GM23248 (cell line): Measurements from ENCODE around the gene LAMA5. TPM values are rescaled to one million over a fixed set of nuclear protein-coding genes. Genes with fewer than 3 reads are reported as not detected.

Experiments
- DNase-seq: peaks from one replicate; pipeline ENCODE4 v3.0.0-alpha.2; 2015
- H2AFZ ChIP-seq: fragments of 200-600 bp; sonication (generic); 2 replicates; pipeline ENCODE4 v1.6.1; 2016; ENCODE audit warnings: antibody characterized with exemption
- H3F3A ChIP-seq: fragments of 200-600 bp; sonication (generic); 2 replicates; pipeline ENCODE4 v1.6.1; 2016; ENCODE audit warnings: mild to moderate bottlenecking, antibody characterized with exemption, mixed run types; ENCODE audit not compliant: insufficient read depth
- H3K27ac ChIP-seq: fragments of 200-600 bp; sonication (generic); 2 replicates; pipeline ENCODE4 v1.5.1; 2016; ENCODE audit warnings: mild to moderate bottlenecking
- H3K27me3 ChIP-seq: fragments of 200-600 bp; sonication (generic); replicated peaks from 2 replicates; pipeline ENCODE4 v1.6.1; 2016; ENCODE audit warnings: mild to moderate bottlenecking; ENCODE audit not compliant: insufficient read depth
- H3K36me3 ChIP-seq: fragments of 200-600 bp; sonication (generic); 2 replicates; pipeline ENCODE4 v1.6.1; 2016; ENCODE audit warnings: low read depth, mild to moderate bottlenecking
- H3K4me1 ChIP-seq: fragments of 200-600 bp; sonication (generic); 2 replicates; pipeline ENCODE4 v1.6.1; 2016; ENCODE audit warnings: mild to moderate bottlenecking; ENCODE audit not compliant: insufficient read depth
- H3K4me2 ChIP-seq: fragments of 200-600 bp; sonication (generic); one replicate; pipeline ENCODE4 v1.6.1; 2016; ENCODE audit warnings: mild to moderate bottlenecking; ENCODE audit not compliant: unreplicated experiment
- H3K4me3 ChIP-seq: fragments of 200-600 bp; sonication (generic); 2 replicates; pipeline ENCODE4 v1.5.1; 2016; ENCODE audit warnings: mild to moderate bottlenecking
- H3K79me2 ChIP-seq: fragments of 200-600 bp; sonication (generic); 2 replicates; pipeline ENCODE4 v1.6.1; 2016; ENCODE audit warnings: mild to moderate bottlenecking; ENCODE audit not compliant: insufficient read depth
- H3K9ac ChIP-seq: fragments of 200-600 bp; sonication (generic); 2 replicates; pipeline ENCODE4 v1.6.1; 2016; ENCODE audit warnings: mild to moderate bottlenecking
- H3K9me2 ChIP-seq: fragments of 200-600 bp; sonication (generic); 2 replicates; pipeline ENCODE4 v1.6.1; 2016; ENCODE audit warnings: mixed run types, mild to moderate bottlenecking, moderate library complexity; ENCODE audit not compliant: insufficient read depth
- H3K9me3 ChIP-seq: fragments of 200-600 bp; sonication (generic); one replicate; pipeline ENCODE4 v1.6.1; 2017; ENCODE audit warnings: low read depth
- H4K20me1 ChIP-seq: fragments of 200-600 bp; sonication (generic); 2 replicates; pipeline ENCODE4 v1.6.0; 2016; ENCODE audit not compliant: insufficient read depth
- EZH2 ChIP-seq: fragments of 200-600 bp; sonication (generic); IDR thresholded peaks from 2 replicates; pipeline ENCODE4 v1.6.1; 2018; ENCODE audit warnings: antibody characterized with exemption, mild to moderate bottlenecking; ENCODE audit not compliant: insufficient read depth, poor library complexity, severe bottlenecking
- EZH2phosphoT487 ChIP-seq: fragments of 200-600 bp; sonication (generic); IDR thresholded peaks from 2 replicates; pipeline ENCODE4 v1.6.1; 2018; ENCODE audit warnings: antibody characterized with exemption, moderate library complexity, mild to moderate bottlenecking, low read depth; ENCODE audit not compliant: insufficient read depth
- WGBS, 2 experiments: methylation state at CpG; one replicate each; pipeline ENCODE4 v1.1.6; 2015 to 2017; ENCODE audit warnings: low lambda C conversion rate in 2 of 2, low coverage in 1 of 2; ENCODE audit errors: missing lambda C conversion rate in 2 of 2; 5-methylcytosine and 5-hydroxymethylcytosine counted together
- in situ Hi-C: fragments of 300-500 bp; cut with MboI; formaldehyde crosslinking; loops from 2 replicates; pipeline ENCODE4 v1.15.0; 2020
- polyA plus RNA-seq: library from polyadenylated mRNA; unstranded; fragments of >200 nt; fragmentation: Nextera tagmentation; extraction: Ambion mirVana; gene quantifications from 2 replicates; pipeline ENCODE4 v1.2.1, GENCODE V29; 2016
- total RNA-seq: library from RNA; depleted of rRNA; stranded (reverse); fragments of >200 nt; shearing (Covaris generic); gene quantifications from 2 replicates; pipeline ENCODE4 v1.2.3, GENCODE V29; 2014

LAMA5 gene
- total and polyA plus RNA-seq, 2 experiments from 2014 or later, result 4.5 to 6.0 TPM

DNA sequence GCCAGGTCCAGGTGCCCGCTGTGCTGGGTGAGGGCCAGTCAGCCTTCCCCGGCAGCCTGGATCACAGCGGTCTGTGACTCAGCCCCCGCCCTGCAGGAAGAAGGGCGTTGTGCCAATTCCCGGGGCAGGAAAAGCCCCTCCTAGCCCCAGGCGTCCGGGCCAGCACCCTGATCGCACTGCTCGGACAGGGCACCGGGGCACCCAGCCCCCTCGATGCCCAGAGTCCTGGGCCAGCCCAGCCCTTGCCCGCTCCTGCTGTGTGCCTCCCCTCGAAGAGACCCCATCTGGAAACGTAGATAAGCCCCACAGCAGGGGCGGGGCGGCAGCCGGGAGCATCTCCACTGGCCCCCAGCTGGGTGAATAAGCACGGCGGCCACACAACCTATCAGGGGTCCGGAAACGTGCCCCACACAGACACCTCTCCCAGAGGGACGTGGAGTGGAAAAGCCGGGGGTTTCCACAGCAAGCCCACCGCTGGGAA lies 9.9 kb downstream of the LAMA5 start:
- H3K9me2 ChIP-seq, result no peaks in the 10 kb centered on the region
- peak overlapping the region; percentile 14 for H3K4me2 ChIP-seq
- no peak overlapping the region for H2AFZ ChIP-seq
- no peaks in the 10 kb centered on the region for H3K9me3 ChIP-seq
- peaks cover 33% of the 10 kb centered on the region for H3K4me1 ChIP-seq
- H4K20me1 ChIP-seq, result no peaks in the 10 kb centered on the region
- no peak overlapping the region for H3K9ac ChIP-seq
- no peaks in the 10 kb centered on the region for H3K79me2 ChIP-seq
- H3K36me3 ChIP-seq, result no peaks in the 10 kb centered on the region
- TF ChIP-seq EZH2phosphoT487 (no peak), EZH2 (no peak)
- WGBS, 2 experiments, result 22 to 24% methylated on average over 21 to 23 of the region's 25 CpGs
- no peaks in the 10 kb centered on the region for H3K27me3 ChIP-seq
- H3K27ac ChIP-seq, result no peak overlapping the region
- in situ Hi-C loops, result no loop called here
- H3K4me3 ChIP-seq, result no peak overlapping the region; the same call in 1 of the 2 replicates
- peak; percentile 90 for DNase-seq
- no peaks in the 10 kb centered on the region for H3F3A ChIP-seq

GRCh38 chr20:62356589-62357186 lies 10.4 kb downstream of the LAMA5 start:
- Histone ChIP-seq H3K27ac (no peak overlapping the region), H3K9ac (no peak overlapping the region), H3K4me2 (peak overlapping the region; percentile 14), H3K9me2 (no peaks in the 10 kb centered on the region), H3K4me1 (peaks cover 33% of the 10 kb centered on the region), H3K9me3 (no peaks in the 10 kb centered on the region), H3K27me3 (no peaks in the 10 kb centered on the region), H3K79me2 (no peaks in the 10 kb centered on the region), H3F3A (no peaks in the 10 kb centered on the region), H3K4me3 (no peak overlapping the region), H2AFZ (no peak overlapping the region), H3K36me3 (no peaks in the 10 kb centered on the region), H4K20me1 (no peaks in the 10 kb centered on the region)
- in situ Hi-C loops, result no loop called here
- no peak for DNase-seq
- TF ChIP-seq EZH2 (no peak), EZH2phosphoT487 (no peak)
- 45 to 52% methylated on average over 16 to 17 of the region's 17 CpGs for WGBS, 2 experiments

DNA sequence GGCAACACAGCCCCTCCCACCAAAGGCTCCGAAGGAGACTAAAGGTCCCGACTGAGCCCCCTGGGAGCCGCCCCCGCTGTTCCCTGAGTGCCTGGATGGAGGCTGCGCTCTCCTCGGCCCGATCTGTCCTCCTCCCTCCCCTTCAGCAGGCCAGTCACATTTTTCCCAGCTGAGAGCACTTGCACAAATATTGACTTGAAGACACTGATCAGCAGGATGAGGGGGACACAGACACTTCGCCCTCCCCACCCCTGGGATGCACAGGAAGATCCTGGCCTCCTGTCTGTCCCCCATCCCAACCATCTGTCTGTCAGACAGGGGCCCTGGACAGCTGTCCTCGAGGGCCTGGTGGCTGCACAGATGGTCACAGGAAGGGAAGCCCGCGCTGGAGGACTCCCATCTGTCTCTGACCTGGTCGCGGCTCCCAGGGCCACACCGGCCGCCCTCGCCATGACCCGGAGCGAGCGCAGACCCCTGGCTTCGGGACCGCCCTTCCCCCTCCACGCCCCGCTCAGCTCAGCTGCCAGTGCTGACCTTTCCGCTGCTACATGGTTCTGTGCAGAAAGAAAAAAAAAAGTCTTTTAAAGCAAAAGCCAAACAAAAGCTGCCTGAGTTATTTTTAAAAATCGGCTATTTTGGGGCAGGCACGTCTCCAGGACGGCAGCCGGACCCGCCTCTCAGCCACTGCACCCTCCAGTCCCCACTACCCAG lies 11.1 kb downstream of the LAMA5 start:
- 19% methylated on average over 28 to 29 of the region's 29 CpGs for WGBS, 2 experiments
- no peaks in the 10 kb centered on the region for H3K27me3 ChIP-seq
- no peaks in the 10 kb centered on the region for H3K9me3 ChIP-seq
- no peak overlapping the region for H3K9ac ChIP-seq
- in situ Hi-C loops, result no loop called here
- no peaks in the 10 kb centered on the region for H3K36me3 ChIP-seq
- H3K79me2 ChIP-seq, result no peaks in the 10 kb centered on the region
- H3K9me2 ChIP-seq, result no peaks in the 10 kb centered on the region
- H3F3A ChIP-seq, result no peaks in the 10 kb centered on the region
- no peak for TF ChIP-seq EZH2
- no peak for TF ChIP-seq EZH2phosphoT487
- peaks cover 33% of the 10 kb centered on the region for H3K4me1 ChIP-seq
- no peak overlapping the region for H3K4me3 ChIP-seq
- H4K20me1 ChIP-seq, result no peaks in the 10 kb centered on the region
- DNase-seq, result peak; percentile 46
- peak overlapping the region; percentile 13; the same call in 1 of the 2 replicates for H2AFZ ChIP-seq
- no peak overlapping the region for H3K4me2 ChIP-seq
- no peak overlapping the region for H3K27ac ChIP-seq

DNA sequence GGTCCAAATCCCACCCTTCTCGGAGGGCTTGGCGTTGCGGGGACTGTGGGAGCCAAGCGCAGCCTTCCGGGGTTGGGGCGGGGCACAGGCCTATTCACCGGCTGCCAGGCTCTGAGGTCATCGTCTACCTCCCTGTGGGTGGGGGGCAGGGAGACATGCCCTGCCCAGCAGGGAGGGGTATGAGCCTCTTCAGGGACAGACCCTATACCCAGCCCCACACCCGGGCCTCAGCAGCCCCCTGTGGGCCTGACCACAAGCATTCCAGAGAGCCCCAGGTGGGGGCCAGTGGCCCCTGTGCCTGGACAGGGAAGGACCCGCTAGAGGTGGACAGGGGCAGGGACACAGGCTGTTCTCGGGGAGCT lies 11.6 kb downstream of the LAMA5 start:
- no peaks in the 10 kb centered on the region for H4K20me1 ChIP-seq
- H3K4me1 ChIP-seq, result peaks cover 33% of the 10 kb centered on the region
- H2AFZ ChIP-seq, result peak overlapping the region; percentile 13; the same call in 1 of the 2 replicates
- no peaks in the 10 kb centered on the region for H3K79me2 ChIP-seq
- no peak for TF ChIP-seq EZH2
- 8 to 17% methylated on average over 7 to 11 of the region's 11 CpGs for WGBS, 2 experiments
- H3K27ac ChIP-seq, result no peak overlapping the region
- H3F3A ChIP-seq, result no peaks in the 10 kb centered on the region
- DNase-seq, result peak; percentile 71
- in situ Hi-C loops, result no loop called here
- no peak overlapping the region for H3K9ac ChIP-seq
- H3K9me2 ChIP-seq, result no peaks in the 10 kb centered on the region
- no peak overlapping the region for H3K4me2 ChIP-seq
- H3K36me3 ChIP-seq, result no peaks in the 10 kb centered on the region
- H3K9me3 ChIP-seq, result no peaks in the 10 kb centered on the region
- H3K27me3 ChIP-seq, result no peaks in the 10 kb centered on the region
- H3K4me3 ChIP-seq, result no peak overlapping the region
